ENCODE measurements around the gene FCAMR. TPM values are rescaled to one million over a fixed set of nuclear protein-coding genes. Genes with fewer than 3 reads are reported as not detected.

FCAMR gene
- total RNA-seq, 1 donor from 2014 or later, result not detected

DNA sequence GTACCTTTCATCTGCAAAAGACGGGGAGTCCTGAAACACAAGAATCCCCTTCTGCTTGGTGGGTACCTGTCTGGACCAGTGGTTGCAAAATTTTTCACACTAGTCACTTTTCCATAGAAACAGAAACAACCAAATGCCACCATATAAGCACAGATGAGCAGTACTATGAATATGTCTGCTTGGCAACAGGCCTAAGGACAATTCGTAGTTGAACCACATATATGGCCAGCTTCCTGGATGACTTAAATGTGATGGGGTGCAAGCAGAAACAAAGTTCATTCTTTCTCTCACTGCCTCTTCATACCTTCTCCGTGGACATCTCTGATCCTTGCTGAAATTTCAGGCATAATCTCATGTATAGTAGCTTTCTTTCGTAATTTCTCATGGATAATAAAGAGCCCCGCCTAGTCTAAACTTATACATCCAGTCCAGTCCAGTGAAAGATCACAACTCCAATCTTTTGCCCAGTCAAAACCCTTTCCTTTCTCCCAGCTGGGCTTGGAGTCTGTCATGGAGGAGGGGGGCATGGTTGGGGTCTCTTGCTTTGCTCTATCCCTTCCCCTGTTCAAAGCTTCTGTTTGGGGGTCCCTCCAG lies 7.0 kb downstream of the FCAMR start:
- FAIRE-seq (no peak), DNase-seq (ENCODE audit: low read depth) (peak; percentile 72)
- no peaks in the 10 kb centered on the region for H3K27me3 ChIP-seq (ENCODE audit: control insufficient read depth, insufficient read depth, low read length)
- H3K4me3 ChIP-seq (ENCODE audit: low read depth, low read length), result no peak overlapping the region
- no peaks in the 10 kb centered on the region for H3K36me3 ChIP-seq (ENCODE audit: control insufficient read depth, insufficient read depth, low read length)
- TF ChIP-seq, protein P1, sequence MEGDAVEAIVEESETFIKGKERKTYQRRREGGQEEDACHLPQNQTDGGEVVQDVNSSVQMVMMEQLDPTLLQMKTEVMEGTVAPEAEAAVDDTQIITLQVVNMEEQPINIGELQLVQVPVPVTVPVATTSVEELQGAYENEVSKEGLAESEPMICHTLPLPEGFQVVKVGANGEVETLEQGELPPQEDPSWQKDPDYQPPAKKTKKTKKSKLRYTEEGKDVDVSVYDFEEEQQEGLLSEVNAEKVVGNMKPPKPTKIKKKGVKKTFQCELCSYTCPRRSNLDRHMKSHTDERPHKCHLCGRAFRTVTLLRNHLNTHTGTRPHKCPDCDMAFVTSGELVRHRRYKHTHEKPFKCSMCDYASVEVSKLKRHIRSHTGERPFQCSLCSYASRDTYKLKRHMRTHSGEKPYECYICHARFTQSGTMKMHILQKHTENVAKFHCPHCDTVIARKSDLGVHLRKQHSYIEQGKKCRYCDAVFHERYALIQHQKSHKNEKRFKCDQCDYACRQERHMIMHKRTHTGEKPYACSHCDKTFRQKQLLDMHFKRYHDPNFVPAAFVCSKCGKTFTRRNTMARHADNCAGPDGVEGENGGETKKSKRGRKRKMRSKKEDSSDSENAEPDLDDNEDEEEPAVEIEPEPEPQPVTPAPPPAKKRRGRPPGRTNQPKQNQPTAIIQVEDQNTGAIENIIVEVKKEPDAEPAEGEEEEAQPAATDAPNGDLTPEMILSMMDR (IDR thresholded peaks at IDR 0.05; ENCODE audit: insufficient read depth, low read length, severe bottlenecking), result no peak

DNA sequence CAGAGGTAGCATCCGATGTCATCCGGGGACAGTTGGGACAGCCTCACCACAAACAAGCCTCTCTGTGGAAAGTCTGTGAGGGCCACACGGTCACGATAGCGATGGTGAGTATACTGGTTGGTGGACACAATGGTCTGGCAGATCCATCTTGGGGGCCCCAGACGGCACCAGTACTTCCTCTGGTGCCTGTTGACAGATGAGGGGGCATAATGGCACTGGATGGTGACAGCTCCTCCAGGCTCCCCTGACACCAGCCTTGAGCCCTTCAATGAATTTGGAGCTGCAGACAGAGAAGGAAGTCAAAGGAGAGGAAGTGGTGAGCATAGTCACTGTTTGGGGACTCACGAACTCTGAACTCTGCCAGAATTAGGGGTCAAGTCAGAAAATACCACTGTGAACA lies 8.0 kb downstream of the FCAMR start:
- TF ChIP-seq, protein P1 (IDR thresholded peaks at IDR 0.05; ENCODE audit: insufficient read depth, low read length, severe bottlenecking), result no peak
- no peaks in the 10 kb centered on the region for H3K27me3 ChIP-seq (ENCODE audit: control insufficient read depth, insufficient read depth, low read length)
- no peak overlapping the region for H3K4me3 ChIP-seq (ENCODE audit: low read depth, low read length)
- no peaks in the 10 kb centered on the region for H3K36me3 ChIP-seq (ENCODE audit: control insufficient read depth, insufficient read depth, low read length)
- DNase-seq (ENCODE audit: low read depth) (no peak), FAIRE-seq (no peak)

DNA sequence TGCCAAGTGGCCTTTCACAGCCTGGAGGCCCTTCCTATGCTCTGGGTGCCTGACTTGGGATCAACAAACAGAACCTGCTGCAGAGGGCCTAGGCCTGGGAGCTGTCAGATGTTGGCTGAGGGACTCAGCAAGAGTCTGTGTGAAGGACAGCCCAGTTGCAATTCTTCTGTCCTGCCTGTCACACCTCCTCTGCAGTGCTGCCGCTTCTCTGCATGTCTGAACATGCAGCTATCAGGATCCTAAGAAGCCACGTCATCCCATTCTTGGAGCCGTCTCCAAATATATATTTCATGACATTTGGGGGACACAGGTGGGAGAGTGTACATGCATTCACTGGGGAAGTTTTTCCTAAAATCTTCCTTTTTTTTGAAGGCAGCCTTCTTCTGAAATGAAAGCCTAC lies 8.6 kb downstream of the FCAMR start:
- no peak overlapping the region for H3K4me3 ChIP-seq (ENCODE audit: low read depth, low read length)
- no peaks in the 10 kb centered on the region for H3K36me3 ChIP-seq (ENCODE audit: control insufficient read depth, insufficient read depth, low read length)
- no peaks in the 10 kb centered on the region for H3K27me3 ChIP-seq (ENCODE audit: control insufficient read depth, insufficient read depth, low read length)
- DNase-seq (ENCODE audit: low read depth) (peak; percentile 92), FAIRE-seq (no peak)
- TF ChIP-seq, protein P1 (IDR thresholded peaks at IDR 0.05; ENCODE audit: insufficient read depth, low read length, severe bottlenecking), result no peak

DNA sequence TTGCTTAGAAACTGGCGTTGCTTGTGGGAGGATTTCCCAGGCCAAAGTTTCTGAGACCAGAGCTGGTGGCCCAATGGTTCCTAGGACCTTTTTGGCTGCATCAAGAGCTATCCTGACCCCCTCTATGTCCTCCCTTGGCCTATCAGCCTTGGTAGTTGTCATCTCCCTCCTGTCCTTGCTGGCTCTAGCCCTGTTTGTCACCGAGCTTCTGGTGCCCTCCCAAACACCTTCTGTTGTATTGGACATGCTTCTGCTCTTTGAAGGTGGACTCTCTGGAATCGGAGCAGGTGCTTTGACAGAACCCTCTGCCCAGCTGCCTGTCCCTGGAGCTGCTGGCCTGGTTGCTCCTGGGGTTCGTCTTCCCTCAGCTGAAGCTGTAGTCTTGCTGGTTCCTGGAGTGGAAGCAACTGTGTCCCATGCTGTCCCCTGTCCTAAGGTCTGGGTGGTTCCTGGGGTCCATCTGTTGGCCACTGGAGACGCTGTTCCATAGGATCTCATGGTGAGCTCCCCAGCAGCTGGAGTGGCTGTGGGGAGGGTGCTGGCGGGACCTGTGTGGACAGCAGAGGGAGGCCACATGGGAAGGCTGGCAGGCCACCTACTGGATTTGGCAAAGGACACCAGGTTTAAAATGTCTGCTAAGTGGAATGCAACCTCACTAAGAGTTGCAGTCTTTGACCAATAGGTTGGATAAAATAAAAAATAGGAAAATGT lies 9.4 kb downstream of the FCAMR start:
- no peak for FAIRE-seq
- Histone ChIP-seq H3K27me3 (ENCODE audit: control insufficient read depth, insufficient read depth, low read length) (no peaks in the 10 kb centered on the region), H3K4me3 (ENCODE audit: low read depth, low read length) (no peak overlapping the region), H3K36me3 (ENCODE audit: control insufficient read depth, insufficient read depth, low read length) (no peaks in the 10 kb centered on the region)
- TF ChIP-seq, protein P1 (IDR thresholded peaks at IDR 0.05; ENCODE audit: insufficient read depth, low read length, severe bottlenecking), result no peak
- DNase-seq (ENCODE audit: low read depth), result no peak

DNA sequence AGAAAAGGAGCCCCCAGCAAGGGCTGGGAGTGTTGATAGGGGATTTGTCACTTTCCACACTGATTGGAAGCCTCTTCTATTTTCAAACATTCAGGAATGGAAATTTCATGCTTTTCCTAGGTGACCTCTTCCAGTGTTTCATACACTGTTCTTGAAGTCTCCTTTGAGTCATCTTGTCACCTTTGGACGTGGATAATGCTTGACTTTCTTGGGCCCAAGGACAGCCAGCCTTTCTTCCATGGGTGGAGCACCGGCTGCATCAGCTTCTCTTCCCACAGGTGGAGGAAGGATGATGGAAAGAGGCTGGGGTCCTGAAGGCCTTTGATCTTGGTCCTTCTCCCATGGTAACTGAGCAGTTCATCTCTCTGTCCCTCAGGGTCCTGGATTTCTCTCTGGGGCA lies 12.1 kb downstream of the FCAMR start:
- TF ChIP-seq, protein P1 (IDR thresholded peaks at IDR 0.05; ENCODE audit: insufficient read depth, low read length, severe bottlenecking), result no peak
- H3K4me3 ChIP-seq (ENCODE audit: low read depth, low read length), result no peak overlapping the region
- no peak for DNase-seq (ENCODE audit: low read depth)
- no peak for FAIRE-seq
- H3K27me3 ChIP-seq (ENCODE audit: control insufficient read depth, insufficient read depth, low read length), result no peaks in the 10 kb centered on the region
- H3K36me3 ChIP-seq (ENCODE audit: control insufficient read depth, insufficient read depth, low read length), result no peaks in the 10 kb centered on the region

Data from bronchial epithelial cell (primary cell).